Immature natural killer cell (primary cell): ENCODE results near the gene SLC35D1. TPM values are rescaled to one million over a fixed set of nuclear protein-coding genes. Genes with fewer than 3 reads are reported as not detected.
A peak's percentile ranks its signal among the peaks of the same experiment; 100 is the strongest.
"Not testable (repeated sequence)": the region's sequence is repeated elsewhere in the genome, so short reads cannot be mapped to it uniquely, and the experiment has no call there.

ENCODE experiments used
- DNase-seq, 3 donors: peaks; one replicate each; pipeline ENCODE4 v3.0.0; 2022; ENCODE audit warnings: mixed read lengths in 1 of 3
- H3K27ac Mint-ChIP-seq, 6 donors: one replicate each; pipeline ENCODE4 v1.8.0; 2020; ENCODE audit warnings: mixed read lengths in 6 of 6, mild to moderate bottlenecking in 5 of 6, inconsistent platforms in 4 of 6, moderate library complexity in 3 of 6
- H3K27me3 Mint-ChIP-seq, 3 donors: one replicate each; pipeline ENCODE4 v1.8.0; 2020 to 2021; ENCODE audit warnings: low read depth in 3 of 3, mild to moderate bottlenecking in 3 of 3, mixed read lengths in 3 of 3, moderate library complexity in 3 of 3, inconsistent platforms in 1 of 3
- H3K36me3 Mint-ChIP-seq, 3 donors: one replicate each; pipeline ENCODE4 v1.8.0; 2020; ENCODE audit warnings: mixed read lengths in 3 of 3, inconsistent platforms in 2 of 3, mild to moderate bottlenecking in 2 of 3
- H3K4me1 Mint-ChIP-seq, 2 donors: one replicate each; pipeline ENCODE4 v1.8.0; 2020; ENCODE audit warnings: inconsistent platforms in 2 of 2, mild to moderate bottlenecking in 2 of 2, mixed read lengths in 2 of 2, moderate library complexity in 1 of 2
- H3K4me3 Mint-ChIP-seq, 5 donors: one replicate each; pipeline ENCODE4 v1.8.0; 2020; ENCODE audit warnings: mild to moderate bottlenecking in 5 of 5, mixed read lengths in 5 of 5, inconsistent platforms in 3 of 5, moderate library complexity in 3 of 5
- H3K9me3 Mint-ChIP-seq, 6 donors: one replicate each; pipeline ENCODE4 v1.8.0; 2020; ENCODE audit warnings: mild to moderate bottlenecking in 6 of 6, mixed read lengths in 6 of 6, inconsistent platforms in 4 of 6, moderate library complexity in 3 of 6
- polyA plus RNA-seq, 3 donors: library from polyadenylated mRNA; unstranded; fragments of 300-500 nt; fragmentation: Illumina TruSeq; gene quantifications; one replicate each; pipeline ENCODE4 v1.2.3, GENCODE V29; 2021

Gene SLC35D1
- polyA plus RNA-seq, 3 donors from 2014 or later: 1.2 to 3.7 (median 3.1) TPM

- peak overlapping the region in 3 of 6 donors; percentile 1 to 31 (median 14) for H3K27ac Mint-ChIP-seq
- peaks cover 0 to 26% of the 10 kb centered on the region in 2 donors for H3K4me1 Mint-ChIP-seq
- DNase-seq, H3K4me3 Mint-ChIP-seq, H3K27me3 Mint-ChIP-seq, H3K9me3 Mint-ChIP-seq: not testable (repeated sequence)
- peaks cover 37 to 59% (median 46%) of the 10 kb centered on the region in 3 donors for H3K36me3 Mint-ChIP-seq
Observed at GRCh38 chr1:66966188-66966873, 87.6 kb downstream of the SLC35D1 start.

GRCh38 chr1:66957938-66958337, 96.0 kb downstream of the SLC35D1 start:
- H3K36me3 Mint-ChIP-seq: peaks cover 6 to 34% (median 26%) of the 10 kb centered on the region in 3 donors
- H3K4me3 Mint-ChIP-seq: no peak overlapping the region
- H3K4me1 Mint-ChIP-seq: peaks cover 19 to 59% of the 10 kb centered on the region in 2 donors
- no peaks in the 10 kb centered on the region for H3K27me3 Mint-ChIP-seq
- peak overlapping the region in 3 of 6 donors; percentile 31 to 50 (median 47) for H3K27ac Mint-ChIP-seq
- DNase-seq: no peak
- H3K9me3 Mint-ChIP-seq: no peaks in the 10 kb centered on the region

GRCh38 chr1:66954208-66954607, 99.7 kb downstream of the SLC35D1 start:
- Mint-ChIP-seq H3K36me3 (peaks cover 0 to 22% (median 17%) of the 10 kb centered on the region in 3 donors), H3K4me1 (peaks cover 24 to 59% of the 10 kb centered on the region in 2 donors)

GRCh38 chr1:66951513-66951912, 102.4 kb downstream of the SLC35D1 start:
- H3K27ac Mint-ChIP-seq: no peak overlapping the region
- H3K36me3 Mint-ChIP-seq: peaks cover 6 to 28% (median 22%) of the 10 kb centered on the region in 3 donors
- DNase-seq: no peak
- peaks cover 0 to 1% (median 0%) of the 10 kb centered on the region in 3 donors for H3K27me3 Mint-ChIP-seq
- peaks cover 22 to 61% of the 10 kb centered on the region in 2 donors for H3K4me1 Mint-ChIP-seq
- H3K9me3 Mint-ChIP-seq: no peaks in the 10 kb centered on the region
- no peak overlapping the region for H3K4me3 Mint-ChIP-seq

More at GRCh38 chr1:66954208-66954607, 99.7 kb downstream of the SLC35D1 start:
- H3K4me3 Mint-ChIP-seq: no peak overlapping the region
- H3K27ac Mint-ChIP-seq: peak overlapping the region in 3 of 6 donors; percentile 15 to 66 (median 51)
- DNase-seq: no peak
- H3K27me3 Mint-ChIP-seq: peaks cover 0 to 1% (median 0%) of the 10 kb centered on the region in 3 donors
- H3K9me3 Mint-ChIP-seq: no peaks in the 10 kb centered on the region

Other genes with a start within 250 kb of the SLC35D1 start
- under 1 TPM in 2 of 3 donors, not detected in 1; 0.27 to 0.57 TPM for gene DNAI4, start 129.3 kb downstream of the SLC35D1 start, polyA plus RNA-seq
- 10 to 100 TPM; 24.0 to 48.7 (median 42.0) TPM for gene MIER1, start 129.2 kb downstream of the SLC35D1 start, polyA plus RNA-seq
- gene C1orf141, start 80.8 kb upstream of the SLC35D1 start, polyA plus RNA-seq: not detected
- gene IL23R, start 112.3 kb upstream of the SLC35D1 start, polyA plus RNA-seq: 1 to 10 TPM in 1 of 3 donors, under 1 TPM in 2; 0.12 to 1.4 (median 0.23) TPM